GM19452 (cell line): Measurements from ENCODE around the gene EIF4A2.
"Not testable (repeated sequence)": the region's sequence is repeated elsewhere in the genome, so short reads cannot be mapped to it uniquely, and the experiment has no call there.

Source experiments
- ATAC-seq: cut with Tn5 transposase; IDR thresholded peaks from one replicate; pipeline ENCODE4 v1.9.1; 2021; ENCODE audit not compliant: unreplicated experiment

EIF4A2 gene

DNA sequence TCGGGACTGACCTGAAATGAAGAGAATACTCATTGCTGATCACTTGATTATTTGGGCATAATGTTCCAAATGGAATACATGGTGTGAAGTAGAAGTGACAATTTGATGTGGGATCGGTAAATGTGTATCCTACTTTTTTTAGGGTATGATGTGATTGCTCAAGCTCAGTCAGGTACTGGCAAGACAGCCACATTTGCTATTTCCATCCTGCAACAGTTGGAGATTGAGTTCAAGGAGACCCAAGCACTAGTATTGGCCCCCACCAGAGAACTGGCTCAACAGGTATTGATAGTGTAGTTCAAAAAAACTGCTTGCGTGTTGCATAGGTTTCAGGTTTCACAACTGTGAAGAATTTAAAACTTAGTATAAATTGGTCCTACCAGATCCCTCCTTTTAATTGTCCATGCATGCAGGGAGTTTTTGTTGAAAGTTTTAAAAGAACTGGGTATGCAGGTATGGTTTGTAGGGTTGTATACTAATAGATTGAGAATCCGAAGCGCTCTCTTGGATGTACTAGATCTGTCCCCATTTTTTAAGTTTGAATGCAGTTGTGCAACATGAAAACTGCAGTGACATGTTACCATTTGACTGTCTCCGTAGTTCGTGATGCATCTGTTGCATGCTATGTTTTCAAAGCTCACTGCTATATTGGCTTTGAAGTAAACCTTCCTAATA lies 1.6 kb downstream of the EIF4A2 start:
- ATAC-seq, result no peak

GRCh38 chr3:186785495-186786018 lies 2.2 kb downstream of the EIF4A2 start:
- no peak for ATAC-seq

DNA sequence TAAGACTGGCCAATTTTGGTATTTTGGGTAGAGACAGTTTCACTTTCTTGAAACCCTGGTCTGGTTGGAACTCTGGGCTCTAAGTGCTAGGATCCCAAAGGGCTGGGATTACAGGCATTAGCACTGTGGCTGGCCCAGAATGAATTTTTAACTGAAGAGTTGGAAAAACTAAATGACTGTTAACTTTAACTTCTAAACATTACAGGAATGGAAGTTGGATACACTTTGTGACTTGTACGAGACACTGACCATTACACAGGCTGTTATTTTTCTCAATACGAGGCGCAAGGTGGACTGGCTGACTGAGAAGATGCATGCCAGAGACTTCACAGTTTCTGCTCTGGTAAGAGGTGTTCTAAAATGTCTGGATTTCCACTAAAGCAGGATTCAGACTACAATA lies 3.5 kb downstream of the EIF4A2 start:
- ATAC-seq, result no peak

GRCh38 chr3:186787642-186788481 lies 4.5 kb downstream of the EIF4A2 start:
- no peak for ATAC-seq

- ATAC-seq, result no peak
Measured at GRCh38 chr3:186788482-186789370, 5.3 kb downstream of the EIF4A2 start.

- no peak for ATAC-seq
Measured at GRCh38 chr3:186789554-186790260, 6.3 kb downstream of the EIF4A2 start.

DNA sequence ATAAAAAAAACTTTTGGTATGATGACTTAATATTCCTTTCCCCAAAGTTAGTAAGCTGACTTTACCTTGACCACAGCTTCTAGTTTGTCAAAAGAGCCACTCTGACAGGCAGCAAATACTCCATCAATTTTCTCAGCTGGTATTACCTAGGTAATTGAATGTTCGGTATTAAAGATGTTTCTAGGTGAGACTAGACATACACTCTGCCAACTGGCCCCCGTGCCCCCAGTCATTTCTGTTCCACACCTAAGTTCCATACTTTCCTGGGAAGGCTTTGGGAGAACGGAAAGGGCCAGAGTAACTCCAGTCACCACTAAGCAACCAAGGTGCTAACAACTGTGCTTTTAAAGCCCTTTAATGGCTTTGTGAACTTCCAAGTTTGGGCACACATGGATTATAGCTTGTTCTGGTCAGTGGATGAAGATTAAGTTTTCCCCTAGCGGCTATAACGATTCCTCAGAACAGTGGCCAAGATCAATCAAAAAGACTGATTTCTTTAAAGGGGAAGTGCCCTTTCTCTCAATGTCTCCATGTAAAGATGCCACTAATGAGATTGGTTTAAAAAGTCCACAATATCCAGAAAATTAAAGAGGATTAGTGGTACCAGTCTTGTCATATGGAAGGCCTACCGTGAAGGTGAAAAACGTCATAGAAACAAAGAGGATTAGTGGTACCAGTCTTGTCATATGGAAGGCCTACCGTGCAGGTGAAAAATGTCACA lies 7.0 kb downstream of the EIF4A2 start:
- ATAC-seq, result no peak

GRCh38 chr3:186798239-186798874 lies 15.0 kb downstream of the EIF4A2 start:
- no peak for ATAC-seq

DNA sequence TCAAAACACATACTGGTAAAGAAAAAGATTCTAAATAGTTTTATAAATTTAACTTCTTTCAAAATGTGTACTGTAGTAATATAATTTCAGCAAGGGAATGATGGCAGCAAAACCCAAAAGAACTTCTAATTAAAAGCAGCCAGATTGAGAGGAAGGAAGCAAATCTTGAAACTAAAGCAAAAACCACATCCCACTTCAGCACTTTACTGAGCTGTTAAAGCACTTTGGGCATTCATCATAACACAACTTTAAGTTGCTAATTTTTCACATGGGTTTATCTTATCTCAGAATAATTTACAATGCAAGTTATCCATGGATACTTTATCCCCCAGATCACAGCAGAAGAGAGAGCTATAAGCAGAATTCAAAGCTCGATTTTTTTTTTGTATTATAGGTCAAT lies 16.9 kb downstream of the EIF4A2 start:
- no peak for ATAC-seq

GRCh38 chr3:186802701-186803100 lies 19.3 kb downstream of the EIF4A2 start:
- no peak for ATAC-seq

GRCh38 chr3:186803447-186803846 lies 20.1 kb downstream of the EIF4A2 start:
- not testable (repeated sequence) for ATAC-seq

DNA sequence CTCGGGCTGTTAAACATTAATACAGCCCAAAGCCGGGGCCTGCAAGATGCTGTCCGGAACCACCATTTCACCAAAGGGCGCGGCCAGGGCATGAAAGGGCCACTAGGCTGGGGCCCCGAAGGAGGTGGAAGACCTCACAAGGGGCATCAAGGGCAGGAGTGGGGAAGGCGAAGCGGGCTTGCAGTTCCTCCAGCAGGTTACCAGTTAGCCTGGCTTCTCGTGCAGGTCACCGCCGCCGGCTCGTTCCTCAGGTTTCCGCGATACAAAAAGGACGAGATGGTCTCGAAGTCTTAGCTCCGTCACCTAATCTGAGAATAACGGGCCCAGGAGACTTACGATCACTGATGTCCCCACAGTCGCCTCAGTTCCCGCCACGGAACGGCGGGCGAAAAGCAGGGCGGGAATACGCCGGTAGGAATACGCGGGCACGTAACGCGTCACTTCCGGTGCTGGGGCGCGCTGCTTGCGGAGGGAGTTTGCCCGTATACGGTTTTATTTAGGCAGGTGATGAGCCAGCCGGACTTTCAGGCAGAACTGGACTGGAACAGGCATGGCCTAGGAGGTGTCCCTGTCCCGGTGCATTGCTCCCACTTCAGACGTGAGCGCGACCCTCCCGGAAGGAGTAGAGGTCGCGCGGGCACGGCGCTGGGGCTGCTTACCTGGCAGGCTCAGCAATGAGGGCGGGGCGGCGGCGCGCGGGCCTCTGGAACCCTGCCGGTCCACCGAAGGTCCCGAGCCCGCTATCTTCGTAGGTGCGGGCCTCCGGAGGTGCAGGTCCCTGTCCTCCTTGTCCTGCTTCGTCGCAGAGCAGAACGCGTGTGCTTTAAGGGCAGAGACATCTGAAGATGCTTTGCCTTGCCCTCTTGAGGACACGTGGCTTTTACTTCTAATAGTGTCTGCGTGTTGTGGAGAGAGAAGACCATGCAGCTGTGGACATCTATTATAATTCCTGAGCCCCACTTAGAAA lies 23.0 kb downstream of the EIF4A2 start, which contains the start of gene RFC4:
Gene RFC4, minus strand, starts transcription at position 394 of the 967 bp plus-strand sequence. CDS start 1,769 bp downstream, outside the sequence.
- ATAC-seq, result peak; percentile 92

GRCh38 chr3:186807231-186807630 lies 23.9 kb downstream of the EIF4A2 start:
- no peak for ATAC-seq

DNA sequence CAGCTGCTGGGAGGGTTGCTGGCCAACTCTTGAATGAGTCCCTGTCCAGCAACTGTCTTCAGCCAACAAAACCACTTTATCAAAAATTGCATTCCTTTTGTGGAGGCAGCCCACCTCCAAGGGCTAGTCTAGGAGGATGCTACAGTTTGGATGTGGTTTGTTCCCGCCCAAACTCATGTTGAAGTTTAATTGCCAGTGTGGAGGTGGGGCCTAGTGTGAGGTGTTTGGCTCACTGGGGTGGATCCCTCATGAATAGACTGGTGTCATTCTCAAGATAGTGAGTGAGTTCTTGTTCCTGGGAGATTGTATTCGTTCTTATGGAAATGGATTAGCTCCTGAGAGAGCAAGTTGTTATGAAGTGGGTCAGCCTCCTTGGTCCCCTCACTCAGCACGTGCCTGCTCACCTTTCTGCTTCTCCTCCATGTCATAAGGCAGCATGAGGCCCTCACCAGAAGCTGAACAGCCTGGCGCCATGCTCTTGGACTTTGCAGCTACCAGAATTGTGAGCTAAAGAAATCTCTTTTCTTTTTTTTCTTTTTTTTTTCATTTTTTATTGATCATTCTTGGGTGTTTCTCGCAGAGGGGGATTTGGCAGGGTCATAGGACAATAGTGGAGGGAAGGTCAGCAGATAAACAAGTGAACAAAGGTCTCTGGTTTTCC lies 27.1 kb downstream of the EIF4A2 start:
- no peak for ATAC-seq

GRCh38 chr3:186811313-186811712 lies 27.9 kb downstream of the EIF4A2 start:
- ATAC-seq, result not testable (repeated sequence)

DNA sequence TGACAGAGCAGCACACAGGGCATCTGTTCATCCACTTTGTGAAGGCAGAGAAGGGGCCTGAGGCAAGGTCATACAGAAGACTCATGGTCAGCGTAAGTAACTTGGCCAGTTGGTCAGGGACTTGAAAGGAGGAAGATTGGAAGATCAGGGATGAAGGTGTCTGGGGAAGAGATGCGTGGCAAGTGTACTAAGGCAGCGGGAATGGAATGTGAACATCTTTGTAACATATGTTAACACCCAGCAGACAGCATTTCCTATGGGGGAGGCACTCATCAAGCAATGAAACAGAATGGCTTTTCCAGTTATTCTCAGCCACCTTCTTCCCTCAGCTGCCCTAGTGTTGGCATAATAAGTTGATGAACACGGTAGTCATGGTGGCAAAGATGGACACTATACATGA lies 30.7 kb downstream of the EIF4A2 start:
- ATAC-seq, result no peak

GRCh38 chr3:186815435-186815834 lies 32.1 kb downstream of the EIF4A2 start:
- ATAC-seq, result no peak

- ATAC-seq, result no peak
Measured at GRCh38 chr3:186818516-186818915, 35.1 kb downstream of the EIF4A2 start.
